HepG2 (cell line): Measurements from ENCODE around the gene SSX5. TPM values are rescaled to one million over a fixed set of nuclear protein-coding genes. Genes with fewer than 3 reads are reported as not detected.
"Not testable (repeated sequence)": the region's sequence is repeated elsewhere in the genome, so short reads cannot be mapped to it uniquely, and the experiment has no call there.

ENCODE experiments used
- ATAC-seq: fragments of 200-7000 bp; cut with Tn5 transposase; 3 replicates; pipeline ENCODE4 v1.9.1; 2020; ENCODE audit warnings: mild to moderate bottlenecking, moderate library complexity
- BruUV-seq: library from RNA; stranded (reverse); fragments of 400-500 nt; replicated peaks from 2 replicates; lab custom pipeline; 2021; lab: Mats Ljungman, UMichigan
- CTCF ChIA-PET: fragments of 300-600 bp; formaldehyde crosslinking; extraction: SDS; loops from one replicate; lab custom pipeline; 2021; ENCODE audit warnings: low total read pairs, inconsistent platforms, low intra/inter-chr PET ratio; lab: Yijun Ruan, JAX
- POLR2A ChIA-PET: fragments of 350-600 bp; sonication (Branson Sonifier 250); formaldehyde crosslinking; loops from one replicate; lab custom pipeline; 2020; ENCODE audit warnings: antibody characterized with exemption, inconsistent platforms; lab: Yijun Ruan, JAX
- DNase-seq: peaks from one replicate; pipeline ENCODE4 v3.0.0-alpha.2; 2015; ENCODE audit warnings: low spot score
- FAIRE-seq: peaks from 3 replicates; lab custom pipeline; 2011; peaks lifted over from hg19 to GRCh38; lab: Jason Lieb, UNC
- H2AFZ ChIP-seq: one replicate; pipeline ENCODE4 v1.6.1; 2011; ENCODE audit warnings: low read length, inconsistent platforms
- H3K27ac ChIP-seq: fragments of 300-600 bp; 3 replicates; pipeline ENCODE4 v1.8.0; 2011; ENCODE audit warnings: mixed run types, mild to moderate bottlenecking, mixed read lengths, low read length, inconsistent platforms; ENCODE audit not compliant: insufficient read depth; ENCODE audit errors: extremely low read length
- H3K27me3 ChIP-seq, 2 experiments: fragments of 200-600 bp in 1 of 2; 2 replicates in 1 of 2; 3 replicates in 1 of 2; pipeline versions ENCODE4 v1.6.0 to v1.8.0; 2011; ENCODE audit warnings: low read length in 2 of 2, mild to moderate bottlenecking in 2 of 2, moderate library complexity in 2 of 2, inconsistent platforms in 1 of 2; ENCODE audit not compliant: insufficient read depth in 2 of 2, control insufficient read depth in 1 of 2
- H3K36me3 ChIP-seq, 2 experiments: fragments of 200-600 bp in 1 of 2; replicated peaks in 1 of 2; 2 replicates in 1 of 2; 3 replicates in 1 of 2; pipeline versions ENCODE4 v1.5.1 to v1.8.0; 2011; ENCODE audit warnings: low read length in 2 of 2, inconsistent platforms in 1 of 2; ENCODE audit not compliant: insufficient read depth in 2 of 2, control insufficient read depth in 1 of 2
- H3K4me1 ChIP-seq: 2 replicates; pipeline ENCODE4 v1.5.1; 2012; ENCODE audit warnings: low read length, inconsistent platforms; ENCODE audit not compliant: insufficient read depth
- H3K4me2 ChIP-seq: 2 replicates; pipeline ENCODE4 v1.6.0; 2011; ENCODE audit warnings: low read depth, low read length, inconsistent platforms
- H3K4me3 ChIP-seq, 3 experiments: fragments of 200-600 bp in 1 of 3; sonication (generic), shearing (Covaris generic) in 1 of 3; replicated peaks in 1 of 3; 2 replicates each; pipeline ENCODE4 v1.5.1; 2011 to 2016; ENCODE audit warnings: low read length in 3 of 3, inconsistent platforms in 2 of 3, low read depth in 2 of 3, mild to moderate bottlenecking in 2 of 3, control low read depth in 1 of 3, mixed read lengths in 1 of 3; ENCODE audit not compliant: insufficient read depth in 1 of 3
- H3K79me2 ChIP-seq: one replicate; pipeline ENCODE4 v1.6.1; 2011; ENCODE audit warnings: low read length, inconsistent platforms; ENCODE audit not compliant: insufficient read depth
- H3K9ac ChIP-seq: 2 replicates; pipeline ENCODE4 v1.6.0; 2011; ENCODE audit warnings: mild to moderate bottlenecking, low read depth, low read length, inconsistent platforms; ENCODE audit not compliant: insufficient read depth
- H3K9me3 ChIP-seq: 2 replicates; pipeline ENCODE4 v1.5.1; 2012; ENCODE audit warnings: mild to moderate bottlenecking, low read length
- H4K20me1 ChIP-seq: 2 replicates; pipeline ENCODE4 v1.6.0; 2011; ENCODE audit warnings: inconsistent platforms, mild to moderate bottlenecking, low read length, moderate library complexity; ENCODE audit not compliant: insufficient read depth
- GFI1 ChIP-seq: sonication (generic); formaldehyde crosslinking; IDR thresholded peaks from 2 replicates; pipeline ENCODE4 v1.5.0; 2020; ENCODE audit warnings: missing genetic modification reagents, mild to moderate bottlenecking, borderline replicate concordance
- HDAC1 ChIP-seq: sonication (generic); formaldehyde crosslinking; IDR thresholded peaks from 2 replicates; pipeline ENCODE4 v1.5.1; 2020; ENCODE audit warnings: mild to moderate bottlenecking, missing genetic modification reagents
- KLF16 ChIP-seq, 2 experiments: sonication (generic) in 1 of 2; formaldehyde crosslinking in 1 of 2; IDR thresholded peaks; 2 replicates each; pipeline versions ENCODE4 v1.6.1 to v1.8.0; 2016 to 2023; ENCODE audit warnings: missing genetic modification reagents in 2 of 2, missing compliant biosample characterization in 1 of 2
- NAIF1 ChIP-seq: sonication (generic); formaldehyde crosslinking; IDR thresholded peaks from 2 replicates; pipeline ENCODE4 v1.5.0; 2020; ENCODE audit warnings: mild to moderate bottlenecking, missing genetic modification reagents, borderline replicate concordance
- NFE2 ChIP-seq: sonication (generic); formaldehyde crosslinking; IDR thresholded peaks from 2 replicates; pipeline ENCODE4 v1.4.0; 2020; ENCODE audit warnings: missing genetic modification reagents
- NR2F6 ChIP-seq, 2 experiments: IDR thresholded peaks; 2 replicates each; pipeline ENCODE4 v1.6.1; 2016; ENCODE audit warnings: antibody characterized with exemption in 1 of 2, mild to moderate bottlenecking in 1 of 2
- SP5 ChIP-seq: IDR thresholded peaks from 2 replicates; pipeline ENCODE4 v1.6.1; 2016; ENCODE audit warnings: low read depth, borderline replicate concordance
- THAP11 ChIP-seq: IDR thresholded peaks from 2 replicates; pipeline ENCODE4 v1.6.1; 2016; ENCODE audit warnings: missing biosample characterization, missing genetic modification reagents
- ZFP36L2 ChIP-seq: sonication (generic); formaldehyde crosslinking; IDR thresholded peaks from 2 replicates; pipeline ENCODE4 v1.4.0; 2020; ENCODE audit warnings: missing genetic modification reagents
- ZNF17 ChIP-seq: sonication (generic); formaldehyde crosslinking; IDR thresholded peaks from 2 replicates; pipeline ENCODE4 v1.5.0; 2020; ENCODE audit warnings: mild to moderate bottlenecking, missing genetic modification reagents
- ZNF552 ChIP-seq: sonication (generic); formaldehyde crosslinking; IDR thresholded peaks from 2 replicates; pipeline ENCODE4 v1.9.0; 2022; ENCODE audit warnings: missing genetic modification reagents, mild to moderate bottlenecking, borderline replicate concordance
- ZNF720 ChIP-seq: sonication (generic); formaldehyde crosslinking; IDR thresholded peaks from 2 replicates; pipeline ENCODE4 v1.4.0; 2020; ENCODE audit warnings: missing genetic modification reagents
- ZNF816 ChIP-seq: sonication (generic); formaldehyde crosslinking; IDR thresholded peaks from 2 replicates; pipeline ENCODE4 v1.8.0; 2022; ENCODE audit warnings: missing genetic modification reagents, mild to moderate bottlenecking, borderline replicate concordance
- WGBS: methylation state at CpG from one replicate; pipeline ENCODE4 v1.1.6; 2017; ENCODE audit warnings: low lambda C conversion rate; 5-methylcytosine and 5-hydroxymethylcytosine counted together
- in situ Hi-C: cut with HindIII; loops from 2 replicates; pipeline ENCODE4 v1.10.0; 2017; ENCODE audit warnings: low pct_unique_long_range_greater_than_20kb; ENCODE audit not compliant: extremely low pct_ligation_motif_present
- intact Hi-C: fragments of 100-400 bp; cut with micrococcal nuclease; formaldehyde crosslinking; loops from one replicate; pipeline ENCODE4 v1.10.0; 2022; ENCODE audit not compliant: unreplicated experiment
- polyA plus RNA-seq, 8 experiments: library from polyadenylated mRNA; depleted of rRNA in 3 of 8; stranded (reverse) in 7 of 8; unstranded in 1 of 8; fragments of >200 nt; fragmentation: Illumina TruSeq in 4 of 8; extraction: Trizol in 4 of 8; gene quantifications; 2 replicates each; pipeline versions ENCODE4 v1.2.1 to v1.2.3, GENCODE V29; 2011 to 2016; ENCODE audit warnings: low read depth in 4 of 8, missing spikeins in 1 of 8, mixed read lengths in 1 of 8; ENCODE audit not compliant: insufficient read depth in 1 of 8
- total RNA-seq, 5 experiments: library from RNA; depleted of rRNA; stranded (reverse); fragments of >200 nt; fragmentation: Illumina TruSeq; extraction: Trizol; gene quantifications; 2 replicates each; pipeline ENCODE4 v1.2.3, GENCODE V29; 2016; ENCODE audit warnings: low read depth in 1 of 5

The SSX5 gene
- total and polyA plus RNA-seq, 2 of the 13 experiments (the other 11 are each of a cell fraction or from before 2014, with no cell fraction given) = not detected

- TF ChIP-seq ZNF17 (CRISPR knock-in tag) = no peak
Measured at GRCh38 chrX:48154796-48155195, 41.8 kb downstream of the SSX5 start (continued).

- DNase-seq (no peak), ATAC-seq (no peak), FAIRE-seq (no peak)
- no peak overlapping the region for H3K27ac ChIP-seq
- in situ Hi-C loops = no loop called here
- H3K27me3 ChIP-seq = no peaks in the 10 kb centered on the region; a peak in 1 of 5 replicates
- H3K4me3 ChIP-seq = no peak overlapping the region
- H3K36me3 ChIP-seq = no peaks in the 10 kb centered on the region
- 33% methylated on average over 4 of the region's 10 CpGs for WGBS
- no peak overlapping the region for H3K4me2 ChIP-seq
- no peaks in the 10 kb centered on the region for H4K20me1 ChIP-seq
- no peaks in the 10 kb centered on the region for H3K79me2 ChIP-seq
- BruUV-seq = no TSS peak
- H3K9me3 ChIP-seq = no peaks in the 10 kb centered on the region
- no peak overlapping the region for H3K9ac ChIP-seq
- POLR2A ChIA-PET = no interaction called here
- TF ChIP-seq THAP11 = no peak
- no peak for TF ChIP-seq ZNF720
- no peak for TF ChIP-seq ZNF816 (CRISPR knock-in tag)
- TF ChIP-seq NR2F6 (IDR thresholded peaks at IDR 0.05) = no peak
- no peak for TF ChIP-seq NR2F6 (CRISPR knock-in tag; IDR thresholded peaks at IDR 0.05)
- TF ChIP-seq NFE2 = no peak
- no peak for TF ChIP-seq NAIF1 (CRISPR knock-in tag)
- no peak for TF ChIP-seq GFI1 (CRISPR knock-in tag)
- no peak for TF ChIP-seq HDAC1
- TF ChIP-seq ZNF17 (CRISPR knock-in tag) = no peak
- no peak for TF ChIP-seq KLF16 (CRISPR knock-in tag; IDR thresholded peaks at IDR 0.05)
- TF ChIP-seq SP5 (CRISPR knock-in tag) = no peak
- TF ChIP-seq ZFP36L2 (CRISPR knock-in tag) = no peak
- TF ChIP-seq ZNF552 (CRISPR knock-in tag) = no peak
- TF ChIP-seq, all 625 proteins: peak for 0
- no peak overlapping the region for H2AFZ ChIP-seq
- H3K4me1 ChIP-seq = no peaks in the 10 kb centered on the region
- intact Hi-C loops = no loop called here
- CTCF ChIA-PET = no interaction called here
Measured at GRCh38 chrX:48153769-48154168, 42.8 kb downstream of the SSX5 start.

GRCh38 chrX:48142697-48143096, 53.9 kb downstream of the SSX5 start:
- H3K27ac ChIP-seq, POLR2A ChIA-PET, H3K79me2 ChIP-seq, CTCF ChIA-PET, H3K4me3 ChIP-seq, BruUV-seq, H3K4me1 ChIP-seq, H3K27me3 ChIP-seq, intact Hi-C loops, H3K36me3 ChIP-seq, FAIRE-seq, in situ Hi-C loops, H2AFZ ChIP-seq, H4K20me1 ChIP-seq, DNase-seq, ATAC-seq, H3K9ac ChIP-seq, H3K4me2 ChIP-seq, H3K9me3 ChIP-seq: not testable (repeated sequence)
- WGBS = 34% methylated on average over 11 of the region's 11 CpGs
